Erythroblast (primary cell): Measurements from ENCODE around the gene ARHGEF40.

Experiments
- GATA1 ChIP-seq: IDR thresholded peaks from 2 replicates; pipeline ENCODE4 v1.6.1; 2011; ENCODE audit warnings: low read depth, mild to moderate bottlenecking, control low read depth, low read length, moderate library complexity
- POLR2A ChIP-seq: IDR thresholded peaks from 2 replicates; pipeline ENCODE4 v1.6.1; 2011; ENCODE audit warnings: mild to moderate bottlenecking, low read length

DNA sequence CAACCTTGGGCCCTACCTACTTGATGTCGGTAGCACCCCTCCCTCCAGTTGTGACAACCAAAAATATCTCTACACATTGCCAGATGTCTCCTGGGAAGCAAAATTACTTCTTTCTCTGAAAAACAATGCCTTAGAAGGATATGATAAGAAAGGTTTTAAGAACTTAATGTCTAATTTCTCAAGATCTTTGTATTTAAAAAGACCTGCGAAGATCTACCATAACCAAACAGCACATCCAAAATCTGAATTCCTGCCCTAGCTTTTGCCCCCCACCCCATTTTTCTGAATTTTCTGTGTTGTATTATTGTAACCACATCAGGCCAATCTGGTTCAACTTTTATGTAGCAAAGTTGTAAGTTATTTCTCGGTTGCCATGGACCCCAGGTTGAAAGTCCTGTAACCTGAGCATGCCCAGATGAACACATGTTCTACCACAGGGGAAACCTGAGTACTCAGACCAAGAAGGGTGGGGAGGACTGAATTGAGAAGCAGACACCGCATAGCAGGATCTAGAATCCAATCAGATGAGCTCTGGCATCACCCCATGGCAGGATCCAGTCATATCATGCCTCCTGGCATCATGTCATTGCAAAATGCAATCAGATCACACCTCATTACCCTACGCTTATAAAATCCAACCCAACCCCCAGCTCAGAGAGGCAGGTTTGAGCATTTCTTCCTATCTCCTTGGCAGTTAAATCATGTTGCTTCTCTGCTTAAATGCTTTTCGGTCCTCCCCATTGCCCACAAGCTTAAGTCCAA is 39.5 kb downstream of the ARHGEF40 start:
- TF ChIP-seq POLR2A (no peak), GATA1 (no peak)
